A172 (cell line): ENCODE results near the gene ALDH1B1. TPM values are rescaled to one million over a fixed set of nuclear protein-coding genes. Genes with fewer than 3 reads are reported as not detected.

Source experiments
- DNase-seq: peaks from one replicate; pipeline ENCODE4 v3.0.0-alpha.2; 2015; ENCODE audit warnings: low spot score
- total RNA-seq: library from RNA; depleted of rRNA; stranded (reverse); fragments of >200 nt; shearing (Covaris generic); gene quantifications from 2 replicates; pipeline ENCODE4 v1.2.3, GENCODE V29; 2014

Gene ALDH1B1
- total RNA-seq, 1 experiment from 2014 or later = 23.0 TPM

- no peak for DNase-seq
These were observed 23.4 kb downstream of the ALDH1B1 start for GRCh38 chr9:38415856-38416255.

DNA sequence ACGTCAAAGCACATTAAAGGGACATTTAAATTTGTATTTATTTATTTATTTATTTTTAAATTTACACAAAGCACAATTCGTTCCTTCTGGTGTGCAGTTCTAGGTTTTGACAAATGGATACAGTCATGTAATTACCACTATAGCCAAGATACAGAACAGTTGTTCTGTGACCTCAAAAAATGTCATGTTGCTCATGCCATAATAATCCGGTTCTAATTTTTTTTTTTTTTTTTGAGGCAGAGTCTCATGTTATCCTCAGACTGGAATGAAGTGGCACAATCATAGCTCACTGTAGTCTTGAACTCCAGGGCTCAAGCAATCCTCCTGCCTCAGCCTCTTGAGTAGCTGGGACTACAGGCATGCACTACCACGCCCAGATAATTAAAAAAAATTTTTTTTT lies 24.0 kb downstream of the ALDH1B1 start:
- DNase-seq = no peak

DNA sequence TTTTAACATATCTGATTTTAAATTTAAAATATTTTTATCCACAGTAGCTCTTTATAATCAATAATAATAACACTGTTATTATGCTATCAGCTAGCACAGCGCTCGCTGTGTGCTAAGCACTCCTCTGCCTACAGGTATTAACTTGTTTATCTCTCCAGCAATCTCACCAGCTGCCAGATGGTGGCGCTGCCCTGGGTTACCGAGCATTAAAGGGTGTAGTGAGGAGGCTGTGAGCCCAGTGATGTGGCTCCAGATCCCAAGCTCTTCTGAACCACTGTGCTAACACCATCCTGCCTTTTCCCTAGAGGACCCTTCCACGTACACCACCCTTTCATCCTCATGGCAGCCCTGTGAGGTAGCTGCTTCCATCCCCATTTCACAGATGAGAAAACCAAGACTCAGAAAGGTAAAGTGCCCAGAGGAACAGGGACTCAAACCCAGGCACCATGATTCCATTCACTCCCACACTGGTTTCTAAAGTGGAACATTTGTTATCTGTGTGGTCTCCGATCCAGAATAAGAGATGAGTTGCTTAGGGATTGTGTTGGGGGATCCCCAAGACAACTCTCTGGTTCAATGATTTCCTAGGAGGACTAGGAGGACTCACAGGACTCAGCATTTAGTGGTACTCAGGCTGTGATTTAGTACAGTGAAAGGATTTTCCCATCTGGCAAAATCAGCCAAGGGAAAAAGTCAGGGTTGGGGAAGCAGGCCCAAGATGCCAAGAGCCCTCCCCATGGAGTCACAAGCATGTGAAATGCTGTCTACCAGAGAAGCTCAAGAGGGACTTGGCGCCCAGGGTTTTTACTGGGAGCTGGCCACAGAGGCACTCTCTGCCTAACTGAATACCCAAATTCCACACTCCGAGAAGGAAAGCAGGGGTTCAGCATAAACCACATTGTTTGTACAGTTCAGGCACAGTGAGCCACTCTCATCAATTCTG lies 24.8 kb downstream of the ALDH1B1 start:
- no peak for DNase-seq

GRCh38 chr9:38418366-38418765 lies 25.9 kb downstream of the ALDH1B1 start:
- DNase-seq = no peak

- no peak for DNase-seq
These were observed 26.7 kb downstream of the ALDH1B1 start for GRCh38 chr9:38419181-38419580.

DNA sequence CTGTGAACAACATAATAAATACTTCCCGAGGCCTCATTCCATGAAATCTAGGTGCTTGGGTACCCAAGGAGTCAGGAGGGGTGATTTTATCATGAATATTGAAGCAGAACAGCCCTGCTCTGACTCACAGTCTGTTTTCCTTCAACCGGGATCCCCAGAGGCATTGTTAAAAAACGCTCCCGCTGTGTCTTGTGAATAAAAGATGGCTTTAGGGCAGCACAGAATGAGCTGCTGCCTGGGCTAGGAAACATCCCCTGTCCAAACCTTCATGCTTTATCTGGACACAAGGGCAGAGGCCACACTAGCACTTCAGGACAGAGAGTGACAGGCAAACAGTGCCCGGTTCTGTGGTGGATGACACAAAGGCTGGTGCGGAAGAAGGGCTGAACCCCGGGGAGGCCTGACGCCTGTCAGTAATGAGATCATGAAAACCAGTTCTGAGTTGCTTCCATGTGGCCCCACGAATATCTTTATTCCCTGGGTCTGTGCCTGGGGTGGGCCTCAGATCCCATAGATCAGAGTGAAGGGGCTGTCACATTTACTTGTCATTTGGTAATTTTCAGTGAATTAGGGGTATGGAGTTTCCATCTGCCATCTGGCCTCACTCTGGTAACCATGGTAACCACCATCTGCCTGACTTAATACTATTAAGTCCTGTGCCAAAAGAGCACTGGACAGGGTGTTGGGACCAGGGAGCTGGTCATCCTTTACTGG lies 29.2 kb downstream of the ALDH1B1 start:
- DNase-seq = no peak

- no peak for DNase-seq
These were observed 30.2 kb downstream of the ALDH1B1 start for GRCh38 chr9:38422555-38423260.

- no peak for DNase-seq
These were observed 30.9 kb downstream of the ALDH1B1 start for GRCh38 chr9:38423273-38423972.

GRCh38 chr9:38423973-38424843 lies 31.7 kb downstream of the ALDH1B1 start, which contains the start of gene IGFBPL1:
Gene IGFBPL1, minus strand, starts transcription at chr9:38424454. Its CDS starts 30 bp downstream, at chr9:38424424.
- DNase-seq = no peak

- DNase-seq = no peak
These were observed 32.4 kb downstream of the ALDH1B1 start for GRCh38 chr9:38424918-38425317.

DNA sequence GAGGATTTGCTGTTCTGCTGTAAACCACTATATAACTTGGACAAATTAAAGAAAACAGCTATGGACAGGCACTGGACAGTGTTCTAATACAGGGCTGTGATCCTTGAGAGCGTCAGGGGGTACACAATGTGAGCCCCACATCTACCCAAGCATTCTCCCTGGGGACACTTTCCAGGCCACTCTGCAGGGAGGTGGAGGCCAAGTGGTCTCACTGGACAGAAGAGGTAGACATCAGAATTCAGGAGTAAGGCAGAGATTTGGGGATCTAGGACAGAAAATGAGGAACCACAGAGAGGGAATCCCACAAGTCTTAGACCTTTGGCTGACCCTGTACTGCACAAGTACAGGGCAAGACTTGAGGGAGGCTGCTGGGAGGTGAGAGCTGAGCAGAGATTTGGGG lies 35.6 kb downstream of the ALDH1B1 start:
- no peak for DNase-seq

GRCh38 chr9:38431116-38431515 lies 38.6 kb downstream of the ALDH1B1 start:
- DNase-seq = no peak

- DNase-seq = peak; percentile 16
These were observed 40.5 kb downstream of the ALDH1B1 start for GRCh38 chr9:38432922-38433510.

GRCh38 chr9:38434365-38434764 lies 41.9 kb downstream of the ALDH1B1 start:
- no peak for DNase-seq

GRCh38 chr9:38434853-38435252 lies 42.4 kb downstream of the ALDH1B1 start:
- DNase-seq = no peak

- DNase-seq = no peak
These were observed 43.0 kb downstream of the ALDH1B1 start for GRCh38 chr9:38435521-38435920.

GRCh38 chr9:38436708-38437107 lies 44.2 kb downstream of the ALDH1B1 start:
- no peak for DNase-seq

DNA sequence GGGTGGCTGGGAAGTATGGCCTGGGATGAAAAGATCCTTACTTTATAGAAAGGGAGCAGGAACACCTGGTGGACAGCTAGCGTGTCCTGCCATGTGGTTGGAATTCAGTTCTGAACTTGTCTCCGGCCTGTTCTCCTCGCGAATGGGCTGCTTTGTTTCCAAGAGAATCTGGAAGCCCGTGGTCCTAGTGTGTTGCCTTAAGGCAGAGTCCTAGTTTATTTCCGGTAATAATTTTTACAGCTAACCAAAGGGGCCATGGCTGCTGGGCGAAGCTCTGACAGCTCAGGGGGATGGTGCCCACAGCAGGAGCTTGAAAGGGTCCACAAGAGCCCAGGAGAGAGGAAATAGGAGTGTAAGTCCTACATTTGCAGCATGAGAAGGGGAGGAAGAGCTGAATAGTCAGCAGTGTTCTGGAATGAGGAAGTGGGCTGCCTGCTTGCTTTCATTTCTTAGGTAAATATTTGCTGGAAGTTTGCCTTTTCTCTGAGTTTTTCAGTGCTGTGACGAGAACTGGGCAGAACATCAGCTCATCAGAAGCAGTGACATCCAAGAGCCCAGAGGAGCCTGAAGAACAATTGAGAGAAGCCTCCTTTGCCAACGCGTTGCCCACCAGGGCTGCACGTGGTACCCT lies 44.8 kb downstream of the ALDH1B1 start:
- peak; percentile 21 for DNase-seq

DNA sequence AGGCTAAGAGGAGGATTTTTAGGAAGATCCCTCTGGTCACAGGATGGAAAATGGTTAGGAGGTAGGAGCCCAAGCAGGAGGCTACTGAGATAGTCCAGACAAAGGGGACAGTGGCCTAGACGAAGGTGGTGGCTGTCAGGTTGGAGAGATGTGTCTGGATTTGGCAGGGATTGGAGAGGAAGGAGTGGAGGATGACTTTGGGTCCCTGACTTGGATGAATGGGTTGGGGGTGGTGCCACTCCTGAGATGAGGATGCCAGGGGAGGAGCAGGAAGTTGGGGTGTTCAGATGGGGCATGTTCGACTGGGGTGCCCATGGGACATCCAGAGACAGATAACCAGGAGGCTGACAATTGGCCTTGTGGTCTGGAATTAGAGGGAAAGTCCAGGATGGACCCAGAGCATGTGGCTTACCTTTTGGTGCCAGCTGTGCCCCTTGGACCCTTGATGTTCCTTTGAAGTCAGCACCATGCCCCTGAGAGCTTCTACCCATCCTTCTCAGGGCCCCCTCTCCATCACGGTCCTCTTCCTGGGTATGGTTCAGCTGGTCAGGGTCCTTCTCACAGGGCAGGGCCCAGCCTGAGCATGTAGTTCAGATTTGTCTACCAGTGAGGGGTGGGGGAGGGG lies 46.9 kb downstream of the ALDH1B1 start:
- no peak for DNase-seq
